Choroid plexus epithelial cell (primary cell): ENCODE data around the gene HES4.

Experiments used
- DNase-seq: peaks from one replicate; pipeline ENCODE4 v3.0.0-alpha.2; 2010; ENCODE audit warnings: low read depth
- H3K4me3 ChIP-seq: 2 replicates; pipeline ENCODE4 v1.5.1; 2011; ENCODE audit warnings: low read depth, mild to moderate bottlenecking, control low read depth, low read length, moderate library complexity
- TF ChIP-seq, protein P1 (sequence below): conservative IDR thresholded peaks from 2 replicates; pipeline ENCODE4 v1.5.1; 2011; ENCODE audit warnings: low read depth, mild to moderate bottlenecking, control low read depth, inconsistent platforms, low read length, moderate library complexity

HES4 gene

DNA sequence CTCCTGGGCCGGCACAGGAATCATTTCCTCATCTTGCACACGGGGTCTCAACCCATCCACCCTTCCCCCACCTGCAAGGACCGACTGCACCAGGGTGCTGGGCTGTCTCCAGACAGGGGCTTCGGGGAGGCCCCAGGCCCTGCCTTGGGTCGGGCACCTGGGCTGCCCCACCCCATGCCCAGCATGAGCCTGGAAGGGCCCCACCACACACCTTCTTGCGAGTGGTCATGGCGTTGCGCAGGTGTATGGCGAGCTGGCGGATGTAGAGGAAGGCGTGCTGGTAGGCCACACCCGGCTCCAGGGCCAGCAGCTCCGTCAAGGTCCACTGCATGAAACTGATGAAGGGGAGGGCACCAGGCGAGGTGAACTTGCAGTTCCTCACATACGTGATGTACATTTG, 47.7 kb downstream of the HES4 start:
- H3K4me3 ChIP-seq, result no peak overlapping the region
- DNase-seq, result no peak
- TF ChIP-seq, protein P1, sequence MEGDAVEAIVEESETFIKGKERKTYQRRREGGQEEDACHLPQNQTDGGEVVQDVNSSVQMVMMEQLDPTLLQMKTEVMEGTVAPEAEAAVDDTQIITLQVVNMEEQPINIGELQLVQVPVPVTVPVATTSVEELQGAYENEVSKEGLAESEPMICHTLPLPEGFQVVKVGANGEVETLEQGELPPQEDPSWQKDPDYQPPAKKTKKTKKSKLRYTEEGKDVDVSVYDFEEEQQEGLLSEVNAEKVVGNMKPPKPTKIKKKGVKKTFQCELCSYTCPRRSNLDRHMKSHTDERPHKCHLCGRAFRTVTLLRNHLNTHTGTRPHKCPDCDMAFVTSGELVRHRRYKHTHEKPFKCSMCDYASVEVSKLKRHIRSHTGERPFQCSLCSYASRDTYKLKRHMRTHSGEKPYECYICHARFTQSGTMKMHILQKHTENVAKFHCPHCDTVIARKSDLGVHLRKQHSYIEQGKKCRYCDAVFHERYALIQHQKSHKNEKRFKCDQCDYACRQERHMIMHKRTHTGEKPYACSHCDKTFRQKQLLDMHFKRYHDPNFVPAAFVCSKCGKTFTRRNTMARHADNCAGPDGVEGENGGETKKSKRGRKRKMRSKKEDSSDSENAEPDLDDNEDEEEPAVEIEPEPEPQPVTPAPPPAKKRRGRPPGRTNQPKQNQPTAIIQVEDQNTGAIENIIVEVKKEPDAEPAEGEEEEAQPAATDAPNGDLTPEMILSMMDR, result no peak

DNA sequence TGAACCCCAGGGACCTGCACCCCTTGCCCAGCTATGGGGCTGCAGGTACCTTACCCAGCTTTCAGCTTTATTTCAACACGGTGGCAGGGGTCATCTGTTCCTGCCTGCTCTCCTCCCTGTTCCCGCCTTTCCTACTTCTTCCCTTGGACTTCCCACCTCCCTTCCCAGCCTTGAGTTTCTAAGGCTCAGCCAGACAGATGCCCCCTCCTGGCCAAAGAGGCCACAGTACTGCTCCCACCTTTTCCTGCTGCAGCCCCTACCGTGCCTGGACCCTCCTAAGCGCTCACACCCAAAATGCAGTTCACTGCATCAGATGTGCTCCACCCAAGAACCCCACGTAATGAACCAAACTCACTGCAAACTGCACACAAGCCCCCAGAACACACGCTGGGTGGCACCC, 48.5 kb downstream of the HES4 start:
- DNase-seq, result no peak
- H3K4me3 ChIP-seq, result no peak overlapping the region
- TF ChIP-seq, protein P1, result peak; percentile 74

DNA sequence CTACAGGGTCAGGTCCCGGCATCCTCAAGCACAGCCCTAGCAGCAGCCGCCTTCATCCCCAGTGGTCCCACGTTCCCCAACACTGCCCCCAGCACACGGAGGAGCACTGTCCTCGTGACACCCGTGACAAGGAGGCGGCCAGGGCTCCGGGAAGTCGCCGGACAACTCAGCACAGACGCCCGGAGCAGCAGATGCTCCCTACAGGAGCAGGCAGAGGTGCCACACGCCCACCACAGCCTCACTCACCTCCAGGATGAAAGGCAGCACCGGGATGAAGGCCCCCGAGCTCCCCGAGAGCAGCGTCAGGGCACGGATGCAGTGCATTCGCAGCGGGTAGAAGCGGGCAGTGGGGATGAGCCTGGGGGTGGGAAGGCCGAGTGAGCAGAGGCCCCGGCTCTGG, 49.0 kb downstream of the HES4 start:
- TF ChIP-seq, protein P1, result no peak
- H3K4me3 ChIP-seq, result no peak overlapping the region
- no peak for DNase-seq

DNA sequence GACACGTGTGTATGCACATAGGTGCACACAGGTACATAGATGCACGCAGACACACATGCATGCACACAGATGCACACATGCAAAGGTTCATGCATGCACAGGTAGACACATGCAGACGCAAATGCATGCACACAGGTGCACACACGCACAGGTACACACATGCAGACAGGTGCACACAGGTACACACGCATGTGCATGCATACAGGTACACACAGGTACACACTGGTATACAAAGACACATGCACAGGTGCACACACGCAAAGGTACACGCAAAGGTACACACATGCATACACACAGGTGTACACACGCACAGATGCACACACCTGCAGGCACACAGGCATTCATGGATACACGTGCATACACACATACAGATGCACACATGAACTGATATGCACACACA, 49.6 kb downstream of the HES4 start:
- no peak for DNase-seq
- H3K4me3 ChIP-seq, result no peak overlapping the region
- TF ChIP-seq, protein P1, result no peak
